IMR-90 (cell line): ENCODE results near the gene MNAT1. TPM values are rescaled to one million over a fixed set of nuclear protein-coding genes. Genes with fewer than 3 reads are reported as not detected.

Experiments
- ATAC-seq: fragments of 200-7000 bp; cut with Tn5 transposase; 2 replicates; pipeline ENCODE4 v1.9.1; 2020; ENCODE audit warnings: low read depth, mild to moderate bottlenecking, moderate library complexity
- BruUV-seq: library from RNA; stranded (reverse); fragments of 400-500 nt; replicated peaks from 2 replicates; lab custom pipeline; 2021; lab: Mats Ljungman, UMichigan
- CTCF ChIA-PET: fragments of 300-600 bp; formaldehyde crosslinking; extraction: SDS; loops from one replicate; lab custom pipeline; 2021; ENCODE audit warnings: antibody characterized with exemption; lab: Yijun Ruan, JAX
- POLR2A ChIA-PET: fragments of 300-600 bp; sonication (Branson Sonifier 250); formaldehyde crosslinking; loops from one replicate; lab custom pipeline; 2022; ENCODE audit warnings: antibody characterized with exemption; ENCODE audit not compliant: unreplicated experiment; lab: Charles Lee
- DNase-seq: peaks from one replicate; pipeline ENCODE4 v3.0.0; 2013
- H2AFZ ChIP-seq: replicated peaks from 2 replicates; pipeline ENCODE3; 2013; ENCODE audit warnings: low read length, mild to moderate bottlenecking; ENCODE audit not compliant: poor library complexity
- H2AK5ac ChIP-seq: 2 replicates; pipeline ENCODE4 v1.6.1; 2013; ENCODE audit warnings: low read depth, low read length, inconsistent platforms
- H2AK9ac ChIP-seq: replicated peaks from 2 replicates; pipeline ENCODE3; 2013; ENCODE audit warnings: mild to moderate bottlenecking, low read depth, low read length, moderate library complexity; ENCODE audit not compliant: poor library complexity
- H2BK120ac ChIP-seq: 2 replicates; pipeline ENCODE4 v1.6.1; 2013; ENCODE audit warnings: low read depth, low read length, inconsistent platforms
- H2BK15ac ChIP-seq: 3 replicates; pipeline ENCODE4 v1.6.1; 2013; ENCODE audit warnings: low read depth, low read length, inconsistent platforms
- H2BK20ac ChIP-seq: 2 replicates; pipeline ENCODE4 v1.6.1; 2013; ENCODE audit warnings: low read depth, mild to moderate bottlenecking, inconsistent platforms, low read length, moderate library complexity
- H2BK5ac ChIP-seq: 2 replicates; pipeline ENCODE4 v1.6.1; 2013; ENCODE audit warnings: mild to moderate bottlenecking, low read depth, low read length, inconsistent platforms; ENCODE audit not compliant: poor library complexity, severe bottlenecking
- H3K14ac ChIP-seq: replicated peaks from 2 replicates; pipeline ENCODE4 v1.6.1; 2013; ENCODE audit warnings: low read depth, low read length, inconsistent platforms
- H3K18ac ChIP-seq: 2 replicates; pipeline ENCODE4 v1.6.1; 2013; ENCODE audit warnings: low read depth, low read length, control low read depth
- H3K23ac ChIP-seq: 2 replicates; pipeline ENCODE4 v1.6.1; 2013; ENCODE audit warnings: low read depth, low read length, inconsistent platforms
- H3K27ac ChIP-seq: 2 replicates; pipeline ENCODE4 v1.5.1; 2013; ENCODE audit warnings: mild to moderate bottlenecking, control low read depth, low read length; ENCODE audit not compliant: insufficient read depth
- H3K27me3 ChIP-seq: 2 replicates; pipeline ENCODE4 v1.6.1; 2013; ENCODE audit warnings: low read length; ENCODE audit not compliant: control insufficient read depth, insufficient read depth
- H3K36me3 ChIP-seq: 2 replicates; pipeline ENCODE4 v1.6.1; 2013; ENCODE audit warnings: low read length, mixed read lengths; ENCODE audit not compliant: control insufficient read depth, insufficient read depth
- H3K4ac ChIP-seq: 2 replicates; pipeline ENCODE4 v1.6.1; 2013; ENCODE audit warnings: low read depth, low read length, inconsistent platforms
- H3K4me1 ChIP-seq: 2 replicates; pipeline ENCODE4 v1.6.1; 2013; ENCODE audit warnings: low read length, mixed read lengths; ENCODE audit not compliant: control insufficient read depth, insufficient read depth
- H3K4me2 ChIP-seq: 2 replicates; pipeline ENCODE4 v1.6.1; 2013; ENCODE audit warnings: low read depth, mild to moderate bottlenecking, control low read depth, low read length, moderate library complexity
- H3K4me3 ChIP-seq: 2 replicates; pipeline ENCODE4 v1.5.1; 2013; ENCODE audit warnings: low read depth, mild to moderate bottlenecking, control low read depth, low read length, moderate library complexity; ENCODE audit not compliant: insufficient read depth
- H3K56ac ChIP-seq: 2 replicates; pipeline ENCODE4 v1.6.1; 2013; ENCODE audit warnings: low read length, inconsistent platforms; ENCODE audit not compliant: insufficient read depth; ENCODE audit errors: extremely low read depth
- H3K79me1 ChIP-seq, 2 experiments: 2 replicates each; pipeline ENCODE4 v1.6.1; 2013; ENCODE audit warnings: low read length in 2 of 2, inconsistent platforms in 1 of 2, low read depth in 1 of 2
- H3K9ac ChIP-seq: 2 replicates; pipeline ENCODE4 v1.6.1; 2013; ENCODE audit warnings: low read depth, low read length, control low read depth
- H3K9me1 ChIP-seq: 2 replicates; pipeline ENCODE4 v1.6.1; 2013; ENCODE audit warnings: low read length, inconsistent platforms; ENCODE audit not compliant: insufficient read depth
- H3K9me3 ChIP-seq: 2 replicates; pipeline ENCODE4 v1.6.1; 2013; ENCODE audit warnings: low read length; ENCODE audit not compliant: control insufficient read depth, insufficient read depth
- H4K20me1 ChIP-seq: 2 replicates; pipeline ENCODE4 v1.6.1; 2013; ENCODE audit warnings: low read length, inconsistent platforms; ENCODE audit not compliant: insufficient read depth
- H4K5ac ChIP-seq: 2 replicates; pipeline ENCODE4 v1.6.1; 2013; ENCODE audit warnings: mild to moderate bottlenecking, low read depth, low read length, control low read depth
- H4K8ac ChIP-seq, 2 experiments: 2 replicates each; pipeline ENCODE4 v1.6.1; 2013; ENCODE audit warnings: low read depth in 2 of 2, low read length in 2 of 2, control low read depth in 1 of 2, inconsistent platforms in 1 of 2
- H4K91ac ChIP-seq: 2 replicates; pipeline ENCODE4 v1.6.1; 2013; ENCODE audit warnings: low read depth, low read length, inconsistent platforms; ENCODE audit not compliant: insufficient read depth
- MAFK ChIP-seq: IDR thresholded peaks from 2 replicates; pipeline ENCODE4 v1.6.1; 2012; ENCODE audit warnings: low read depth, low read length, improper control_type of control experiment
- SMC3 ChIP-seq: fragments of 150-350 bp; IDR thresholded peaks from 2 replicates; pipeline ENCODE4 v1.6.1; 2016; ENCODE audit warnings: low read depth, mild to moderate bottlenecking, antibody characterized with exemption, low read length, moderate library complexity
- dilution Hi-C: fragments of 300-500 bp; cut with HindIII; formaldehyde crosslinking; loops from one replicate; pipeline ENCODE4 v1.14.3; 2018; ENCODE audit warnings: low sequenced_read_pairs; ENCODE audit not compliant: unreplicated experiment
- in situ Hi-C: fragments of 300-500 bp; cut with MboI; formaldehyde crosslinking; loops from 3 replicates; pipeline ENCODE4 v1.14.3; 2019; ENCODE audit warnings: low sequenced_read_pairs, inconsistent platforms, mixed read lengths
- intact Hi-C: fragments of 100-400 bp; cut with micrococcal nuclease; formaldehyde crosslinking; loops from 2 replicates; pipeline ENCODE4 v1.10.0; 2022
- polyA plus RNA-seq, 3 experiments: library from polyadenylated mRNA; depleted of rRNA; stranded (reverse); fragments of >200 nt; gene quantifications; 2 replicates each; pipeline ENCODE4 v1.2.3, GENCODE V29; 2012; ENCODE audit warnings: low replicate concordance in 1 of 3
- total RNA-seq: library from RNA; depleted of rRNA; stranded (reverse); fragments of >200 nt; gene quantifications from 2 replicates; pipeline ENCODE4 v1.2.3, GENCODE V29; 2012

MNAT1 gene
- total and polyA plus RNA-seq, 2 of the 4 experiments (the other 2 are of a cell fraction): 48.2 to 53.0 TPM

- in situ Hi-C loops (no loop called here), dilution Hi-C loops (no loop called here), intact Hi-C loops (no loop called here)
- no TSS peak for BruUV-seq
- Histone ChIP-seq H4K20me1 (no peaks in the 10 kb centered on the region), H4K91ac (no peak overlapping the region), H3K4me2 (no peak overlapping the region), H3K23ac (no peak overlapping the region), H2BK20ac (no peak overlapping the region), H3K4me1 (no peaks in the 10 kb centered on the region; the same call in 1 of the 2 replicates), H2AK5ac (no peak overlapping the region), H2BK15ac (no peak overlapping the region), H3K4me3 (no peak overlapping the region), H3K36me3 (0 out of 2 replicates have a peak, but pooled peaks cover 2% of the 10 kb centered on the region), H3K9me3 (no peaks in the 10 kb centered on the region), H4K5ac (no peak overlapping the region), H2BK5ac (no peak overlapping the region), H3K9me1 (no peaks in the 10 kb centered on the region), H3K18ac (no peak overlapping the region), H2AFZ (no peak overlapping the region), H3K9ac (no peak overlapping the region), H3K14ac (no peak overlapping the region), H2BK120ac (no peak overlapping the region), H2AK9ac (no peak overlapping the region), H3K4ac (no peak overlapping the region), H3K27me3 (no peaks in the 10 kb centered on the region), H3K27ac (no peak overlapping the region), H3K56ac (no peak overlapping the region), H4K8ac (no peak overlapping the region), H3K79me1 (peaks cover 10 to 18% of the 10 kb centered on the region in 2 experiments; a peak in 3 of 4 replicates)
- ChIA-PET POLR2A (no interaction called here), CTCF (no interaction called here)
- ATAC-seq: peak; percentile 42; the same call in 1 of the 2 replicates
- no peak for TF ChIP-seq MAFK
- no peak for TF ChIP-seq SMC3
- DNase-seq: peak; percentile 40
These were observed 133.1 kb downstream of the MNAT1 start for GRCh38 chr14:60867503-60868172.
